Measurements from ENCODE around the gene C9orf72. TPM values are rescaled to one million over a fixed set of nuclear protein-coding genes. Genes with fewer than 3 reads are reported as not detected.
"Not testable (repeated sequence)": the region's sequence is repeated elsewhere in the genome, so short reads cannot be mapped to it uniquely, and the experiment has no call there.

C9orf72 gene
- total RNA-seq, 1 experiment from 2014 or later: 8.0 TPM

- no peak for DNase-seq
- Mint-ChIP-seq H3K4me1 (ENCODE audit: low read depth, unreplicated experiment) (no peaks in the 10 kb centered on the region), H3K9me3 (ENCODE audit: low read depth, unreplicated experiment) (peaks cover 4% of the 10 kb centered on the region), H3K4me3 (ENCODE audit: low read depth, unreplicated experiment) (no peak overlapping the region), H3K27ac (ENCODE audit: unreplicated experiment) (no peak overlapping the region), H3K36me3 (ENCODE audit: insufficient read depth, unreplicated experiment) (peaks cover 4% of the 10 kb centered on the region), H3K27me3 (ENCODE audit: unreplicated experiment) (peaks cover 32% of the 10 kb centered on the region)
- TF ChIP-seq CTCF (IDR thresholded peaks at IDR 0.05; ENCODE audit: unreplicated experiment): no peak
- intact Hi-C loops (cut with micrococcal nuclease; ENCODE audit: unreplicated experiment): no loop called here
- BruUV-seq (replicated peaks): no TSS peak
- CTCF ChIA-PET: no interaction called here
These were observed 41.3 kb upstream of the C9orf72 start for GRCh38 chr9:27614551-27614950.

GRCh38 chr9:27612036-27612435, 38.8 kb upstream of the C9orf72 start:
- CTCF ChIA-PET; H3K36me3 Mint-ChIP-seq (ENCODE audit: insufficient read depth, unreplicated experiment); BruUV-seq (replicated peaks); DNase-seq; H3K9me3 Mint-ChIP-seq (ENCODE audit: low read depth, unreplicated experiment); H3K27ac Mint-ChIP-seq (ENCODE audit: unreplicated experiment); H3K4me1 Mint-ChIP-seq (ENCODE audit: low read depth, unreplicated experiment); H3K4me3 Mint-ChIP-seq (ENCODE audit: low read depth, unreplicated experiment); intact Hi-C loops (cut with micrococcal nuclease; ENCODE audit: unreplicated experiment): not testable (repeated sequence)
- peaks cover 32% of the 10 kb centered on the region for H3K27me3 Mint-ChIP-seq (ENCODE audit: unreplicated experiment)

- no peaks in the 10 kb centered on the region for H3K4me1 Mint-ChIP-seq (ENCODE audit: low read depth, unreplicated experiment)
- H3K27me3 Mint-ChIP-seq (ENCODE audit: unreplicated experiment): peaks cover 32% of the 10 kb centered on the region
- no peak overlapping the region for H3K27ac Mint-ChIP-seq (ENCODE audit: unreplicated experiment)
- no peak for DNase-seq
- CTCF ChIA-PET: interaction anchor here (1.0 kb wide), 1 partner anchor 16 kb away, joined by 3 read pairs; no protein-coding TSS in a partner anchor
- H3K4me3 Mint-ChIP-seq (ENCODE audit: low read depth, unreplicated experiment): no peak overlapping the region
- no TSS peak for BruUV-seq (replicated peaks)
- intact Hi-C loops (cut with micrococcal nuclease; ENCODE audit: unreplicated experiment): no loop called here
- TF ChIP-seq CTCF (IDR thresholded peaks at IDR 0.05; ENCODE audit: unreplicated experiment): no peak
- peaks cover 4% of the 10 kb centered on the region for H3K36me3 Mint-ChIP-seq (ENCODE audit: insufficient read depth, unreplicated experiment)
- peaks cover 4% of the 10 kb centered on the region for H3K9me3 Mint-ChIP-seq (ENCODE audit: low read depth, unreplicated experiment)
These were observed 37.3 kb upstream of the C9orf72 start for GRCh38 chr9:27610622-27611021.

GRCh38 chr9:27602954-27603353, 29.7 kb upstream of the C9orf72 start:
- no peaks in the 10 kb centered on the region for H3K9me3 Mint-ChIP-seq (ENCODE audit: low read depth, unreplicated experiment)
- no peak overlapping the region for H3K27ac Mint-ChIP-seq (ENCODE audit: unreplicated experiment)
- H3K4me3 Mint-ChIP-seq (ENCODE audit: low read depth, unreplicated experiment): no peak overlapping the region
- no TSS peak for BruUV-seq (replicated peaks)
- DNase-seq: no peak
- CTCF ChIA-PET: no interaction called here
- H3K4me1 Mint-ChIP-seq (ENCODE audit: low read depth, unreplicated experiment): no peaks in the 10 kb centered on the region
- H3K27me3 Mint-ChIP-seq (ENCODE audit: unreplicated experiment): no peaks in the 10 kb centered on the region
- intact Hi-C loops (cut with micrococcal nuclease; ENCODE audit: unreplicated experiment): no loop called here
- no peaks in the 10 kb centered on the region for H3K36me3 Mint-ChIP-seq (ENCODE audit: insufficient read depth, unreplicated experiment)
- no peak for TF ChIP-seq CTCF (IDR thresholded peaks at IDR 0.05; ENCODE audit: unreplicated experiment)

GRCh38 chr9:27602142-27602861, 29.0 kb upstream of the C9orf72 start:
- DNase-seq: no peak
- Mint-ChIP-seq H3K4me3 (ENCODE audit: low read depth, unreplicated experiment) (no peak overlapping the region), H3K36me3 (ENCODE audit: insufficient read depth, unreplicated experiment) (no peaks in the 10 kb centered on the region), H3K9me3 (ENCODE audit: low read depth, unreplicated experiment) (no peaks in the 10 kb centered on the region), H3K27me3 (ENCODE audit: unreplicated experiment) (no peaks in the 10 kb centered on the region), H3K4me1 (ENCODE audit: low read depth, unreplicated experiment) (no peaks in the 10 kb centered on the region), H3K27ac (ENCODE audit: unreplicated experiment) (no peak overlapping the region)
- CTCF ChIA-PET: no interaction called here
- intact Hi-C loops (cut with micrococcal nuclease; ENCODE audit: unreplicated experiment): no loop called here
- BruUV-seq (replicated peaks): no TSS peak
- no peak for TF ChIP-seq CTCF (IDR thresholded peaks at IDR 0.05; ENCODE audit: unreplicated experiment)
